ENCODE data around the gene DENND10. TPM values are rescaled to one million over a fixed set of nuclear protein-coding genes. Genes with fewer than 3 reads are reported as not detected.

DENND10 gene
- total RNA-seq, result 69.5 and 74.1 TPM in 2 replicates

GRCh38 chr10:119103903-119104653, at the start of gene DENND10:
TSS of gene DENND10 (plus strand) at chr10:119104113. CDS start at chr10:119104143, 30 bp downstream.

GRCh38 chr10:119080521-119081259, 23.2 kb upstream of the DENND10 start, which contains the start of gene EIF3A:
TSS of gene EIF3A (minus strand) at chr10:119080817. CDS start at chr10:119080676, 141 bp downstream.

GRCh38 chr10:119165171-119166117, 61.5 kb downstream of the DENND10 start, which contains the start of gene SFXN4:
TSS of gene SFXN4 (minus strand) at chr10:119165714. CDS start at chr10:119165647, 67 bp downstream.

GRCh38 chr10:119178372-119179119, 74.6 kb downstream of the DENND10 start, which contains the start of gene PRDX3:
TSS of gene PRDX3 (minus strand) at chr10:119178812. CDS start at chr10:119178790, 22 bp downstream.

Other genes with a start within 250 kb of the DENND10 start
- gene NANOS1, start 74.4 kb upstream of the DENND10 start, total RNA-seq, result 0.99 and 1.5 TPM in 2 replicates
- 125 and 140 TPM in 2 replicates for gene EIF3A, start 23.3 kb upstream of the DENND10 start, total RNA-seq
- gene SFXN4, start 61.6 kb downstream of the DENND10 start, total RNA-seq, result 8.5 and 10.8 TPM in 2 replicates
- gene PRDX3, start 74.7 kb downstream of the DENND10 start, total RNA-seq, result 181 and 187 TPM in 2 replicates
- 35.9 and 60.3 TPM in 2 replicates for gene GRK5, start 103.5 kb downstream of the DENND10 start, total RNA-seq

Data from smooth muscle cell of the pulmonary artery (primary cell).